Measurements from ENCODE around the gene KLF12. TPM values are rescaled to one million over a fixed set of nuclear protein-coding genes. Genes with fewer than 3 reads are reported as not detected.
A peak's percentile ranks its signal among the peaks of the same experiment; 100 is the strongest.

KLF12 gene
- polyA plus RNA-seq, 2 of the 4 experiments (the other 2 are of a cell fraction) = 1.6 to 6.0 TPM

DNA sequence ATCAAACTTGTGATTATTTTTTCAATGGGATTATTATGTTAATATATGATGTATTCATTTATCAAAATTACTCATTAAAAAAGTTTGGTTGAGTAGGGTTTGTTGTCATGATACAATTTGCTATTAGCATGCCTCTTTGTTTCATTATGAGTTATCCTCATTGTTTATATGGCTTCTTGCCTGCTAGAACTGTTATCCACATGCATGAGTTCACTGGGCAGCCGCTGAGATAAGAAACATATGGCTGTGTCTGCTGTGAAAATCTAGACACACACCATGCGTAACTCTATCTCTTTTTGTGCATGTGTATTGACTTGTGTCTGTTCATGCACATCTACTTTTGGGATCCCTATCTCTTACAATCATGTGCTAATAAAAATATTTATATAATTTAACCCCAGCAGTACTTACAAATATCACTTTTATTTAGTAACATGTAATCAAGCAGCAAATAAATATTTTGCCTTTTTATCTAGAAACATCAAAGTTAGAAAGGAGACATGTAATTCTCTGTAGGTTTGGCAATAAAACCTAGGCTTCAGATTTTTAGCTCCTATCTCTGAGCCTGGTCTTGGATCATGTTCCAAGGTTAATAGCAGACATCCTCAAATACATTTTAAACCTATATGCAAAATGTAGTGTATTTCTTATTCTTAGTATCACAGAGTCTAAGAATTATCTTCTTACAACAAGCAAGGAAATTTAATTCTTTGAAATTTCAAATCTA, 11.2 kb upstream of the KLF12 start:
- Histone ChIP-seq H3K9me3 (no peaks in the 10 kb centered on the region), H3K4me2 (no peak overlapping the region), H3K4me3 (no peak overlapping the region), H3K4me1 (no peaks in the 10 kb centered on the region), H3K27ac (no peak overlapping the region)
- DNase-seq (ENCODE audit: low read depth in 1 of 2, low spot score in 1 of 2) (no peak), ATAC-seq (no peak), FAIRE-seq (no peak)
- WGBS (ENCODE audit: missing lambda C conversion rate) = 70% methylated on average over 2 of the region's 2 CpGs
- ChIA-PET POLR2A (no interaction called here), CTCF (no interaction called here)
- TF ChIP-seq ESRRA (IDR thresholded peaks at IDR 0.05; ENCODE audit: borderline replicate concordance, low read length) (no peak), ZNF302 (CRISPR knock-in tag; IDR thresholded peaks at IDR 0.05) (no peak), CBX2 (IDR thresholded peaks at IDR 0.05; ENCODE audit: borderline replicate concordance, low read depth) (no peak), FOXS1 (CRISPR knock-in tag; IDR thresholded peaks at IDR 0.05) (no peak), CHD2 (IDR thresholded peaks at IDR 0.05; ENCODE audit: low read length, partially characterized antibody) (no peak), HOXA7 (CRISPR knock-in tag; IDR thresholded peaks at IDR 0.05) (no peak), EHMT2 (IDR thresholded peaks at IDR 0.05; ENCODE audit: low read depth) (no peak), HDAC2 (IDR thresholded peaks at IDR 0.05) (no peak), CHD4 (IDR thresholded peaks at IDR 0.05; ENCODE audit: borderline replicate concordance) (no peak)
- TF ChIP-seq, protein P1, sequence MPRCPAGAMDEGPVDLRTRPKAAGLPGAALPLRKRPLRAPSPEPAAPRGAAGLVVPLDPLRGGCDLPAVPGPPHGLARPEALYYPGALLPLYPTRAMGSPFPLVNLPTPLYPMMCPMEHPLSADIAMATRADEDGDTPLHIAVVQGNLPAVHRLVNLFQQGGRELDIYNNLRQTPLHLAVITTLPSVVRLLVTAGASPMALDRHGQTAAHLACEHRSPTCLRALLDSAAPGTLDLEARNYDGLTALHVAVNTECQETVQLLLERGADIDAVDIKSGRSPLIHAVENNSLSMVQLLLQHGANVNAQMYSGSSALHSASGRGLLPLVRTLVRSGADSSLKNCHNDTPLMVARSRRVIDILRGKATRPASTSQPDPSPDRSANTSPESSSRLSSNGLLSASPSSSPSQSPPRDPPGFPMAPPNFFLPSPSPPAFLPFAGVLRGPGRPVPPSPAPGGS (IDR thresholded peaks at IDR 0.05) = no peak
- TF ChIP-seq, protein P2, sequence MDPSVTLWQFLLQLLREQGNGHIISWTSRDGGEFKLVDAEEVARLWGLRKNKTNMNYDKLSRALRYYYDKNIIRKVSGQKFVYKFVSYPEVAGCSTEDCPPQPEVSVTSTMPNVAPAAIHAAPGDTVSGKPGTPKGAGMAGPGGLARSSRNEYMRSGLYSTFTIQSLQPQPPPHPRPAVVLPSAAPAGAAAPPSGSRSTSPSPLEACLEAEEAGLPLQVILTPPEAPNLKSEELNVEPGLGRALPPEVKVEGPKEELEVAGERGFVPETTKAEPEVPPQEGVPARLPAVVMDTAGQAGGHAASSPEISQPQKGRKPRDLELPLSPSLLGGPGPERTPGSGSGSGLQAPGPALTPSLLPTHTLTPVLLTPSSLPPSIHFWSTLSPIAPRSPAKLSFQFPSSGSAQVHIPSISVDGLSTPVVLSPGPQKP (IDR thresholded peaks at IDR 0.05; ENCODE audit: low read depth, low read length) = no peak

DNA sequence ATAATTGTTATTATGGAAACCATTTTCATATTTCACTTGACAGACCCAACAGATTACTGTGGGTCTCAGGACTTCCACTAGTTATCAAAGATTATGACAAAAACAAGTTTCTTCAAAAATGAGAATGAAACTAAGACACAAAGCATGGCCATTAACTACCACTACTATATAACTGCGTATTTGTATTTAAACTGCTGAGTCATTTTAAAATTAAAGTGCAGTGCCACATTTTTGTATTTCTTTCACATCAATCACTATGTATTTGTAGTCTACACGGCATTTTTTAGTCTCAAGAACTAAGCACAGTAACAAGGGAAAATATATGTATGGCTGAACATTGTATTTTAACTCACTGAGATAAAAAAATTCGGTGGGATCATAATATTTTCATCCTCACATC, 10.1 kb upstream of the KLF12 start:
- no peaks in the 10 kb centered on the region for H3K9me3 ChIP-seq
- H3K4me3 ChIP-seq = no peak overlapping the region
- CTCF ChIA-PET = no interaction called here
- ATAC-seq (no peak), FAIRE-seq (no peak), DNase-seq (ENCODE audit: low read depth in 1 of 2, low spot score in 1 of 2) (no peak)
- no peaks in the 10 kb centered on the region for H3K4me1 ChIP-seq
- no peak overlapping the region for H3K27ac ChIP-seq
- POLR2A ChIA-PET = no interaction called here
- WGBS (ENCODE audit: missing lambda C conversion rate) = 39% methylated on average over 3 of the region's 3 CpGs
- no peak overlapping the region for H3K4me2 ChIP-seq
- TF ChIP-seq PHF8 (IDR thresholded peaks at IDR 0.05; ENCODE audit: borderline replicate concordance, low read depth) = no peak
- TF ChIP-seq, protein P1 (IDR thresholded peaks at IDR 0.05) = no peak
- TF ChIP-seq, protein P3, sequence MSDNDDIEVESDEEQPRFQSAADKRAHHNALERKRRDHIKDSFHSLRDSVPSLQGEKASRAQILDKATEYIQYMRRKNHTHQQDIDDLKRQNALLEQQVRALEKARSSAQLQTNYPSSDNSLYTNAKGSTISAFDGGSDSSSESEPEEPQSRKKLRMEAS (IDR thresholded peaks at IDR 0.05) = no peak
- no peak for TF ChIP-seq RAD21 (conservative IDR thresholded peaks at IDR 0.05 in 1 of 2, IDR thresholded peaks at IDR 0.05 in 1 of 2)
- TF ChIP-seq JUN (IDR thresholded peaks at IDR 0.05) = no peak
- TF ChIP-seq, protein P4, sequence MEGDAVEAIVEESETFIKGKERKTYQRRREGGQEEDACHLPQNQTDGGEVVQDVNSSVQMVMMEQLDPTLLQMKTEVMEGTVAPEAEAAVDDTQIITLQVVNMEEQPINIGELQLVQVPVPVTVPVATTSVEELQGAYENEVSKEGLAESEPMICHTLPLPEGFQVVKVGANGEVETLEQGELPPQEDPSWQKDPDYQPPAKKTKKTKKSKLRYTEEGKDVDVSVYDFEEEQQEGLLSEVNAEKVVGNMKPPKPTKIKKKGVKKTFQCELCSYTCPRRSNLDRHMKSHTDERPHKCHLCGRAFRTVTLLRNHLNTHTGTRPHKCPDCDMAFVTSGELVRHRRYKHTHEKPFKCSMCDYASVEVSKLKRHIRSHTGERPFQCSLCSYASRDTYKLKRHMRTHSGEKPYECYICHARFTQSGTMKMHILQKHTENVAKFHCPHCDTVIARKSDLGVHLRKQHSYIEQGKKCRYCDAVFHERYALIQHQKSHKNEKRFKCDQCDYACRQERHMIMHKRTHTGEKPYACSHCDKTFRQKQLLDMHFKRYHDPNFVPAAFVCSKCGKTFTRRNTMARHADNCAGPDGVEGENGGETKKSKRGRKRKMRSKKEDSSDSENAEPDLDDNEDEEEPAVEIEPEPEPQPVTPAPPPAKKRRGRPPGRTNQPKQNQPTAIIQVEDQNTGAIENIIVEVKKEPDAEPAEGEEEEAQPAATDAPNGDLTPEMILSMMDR (IDR thresholded peaks at IDR 0.05) = no peak
- no peak for TF ChIP-seq FOXS1 (CRISPR knock-in tag; IDR thresholded peaks at IDR 0.05)
- TF ChIP-seq, protein P5, sequence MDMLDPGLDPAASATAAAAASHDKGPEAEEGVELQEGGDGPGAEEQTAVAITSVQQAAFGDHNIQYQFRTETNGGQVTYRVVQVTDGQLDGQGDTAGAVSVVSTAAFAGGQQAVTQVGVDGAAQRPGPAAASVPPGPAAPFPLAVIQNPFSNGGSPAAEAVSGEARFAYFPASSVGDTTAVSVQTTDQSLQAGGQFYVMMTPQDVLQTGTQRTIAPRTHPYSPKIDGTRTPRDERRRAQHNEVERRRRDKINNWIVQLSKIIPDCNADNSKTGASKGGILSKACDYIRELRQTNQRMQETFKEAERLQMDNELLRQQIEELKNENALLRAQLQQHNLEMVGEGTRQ (IDR thresholded peaks at IDR 0.05) = no peak
- peak; percentile 84 for TF ChIP-seq MAFK (IDR thresholded peaks at IDR 0.05; ENCODE audit: partially characterized antibody)
- TF ChIP-seq, protein P2 (IDR thresholded peaks at IDR 0.05; ENCODE audit: low read depth, low read length) = no peak
- TF ChIP-seq NFE2L2 (conservative IDR thresholded peaks at IDR 0.05; ENCODE audit: low read length) = peak; percentile 52; the same call in 1 of the 2 replicates
- no peak for TF ChIP-seq SREBF2 (IDR thresholded peaks at IDR 0.05)
- TF ChIP-seq GATA3 (IDR thresholded peaks at IDR 0.05; ENCODE audit: borderline replicate concordance) = no peak

Measured in A549 (cell line).